ENCODE measurements around the gene NLRP1. TPM values are rescaled to one million over a fixed set of nuclear protein-coding genes. Genes with fewer than 3 reads are reported as not detected.

Gene NLRP1
- total RNA-seq, 5 donors from 2014 or later (not counting 1 experiment from before 2014, with no cell fraction given) = 233 to 317 (median 243) TPM

- WGBS (ENCODE audit: insufficient coverage) = 87% methylated on average over 3 of the region's 8 CpGs
- no peak for ATAC-seq (replicated peaks in 1 of 4)
- Mint-ChIP-seq H3K36me3 (peaks cover 53% of the 10 kb centered on the region), H3K9me3 (peaks cover 0 to 5% (median 0%) of the 10 kb centered on the region in 3 donors), H3K27ac (peak overlapping the region in 1 of 2 donors; percentile 44), H3K4me3 (no peak overlapping the region), H3K27me3 (no peaks in the 10 kb centered on the region), H3K4me1 (peaks cover 27 to 31% (median 29%) of the 10 kb centered on the region in 3 donors)
- no peak overlapping the region for H3K27ac ChIP-seq (ENCODE audit: low read length)
- CTCF ChIA-PET = no interaction called here
- H3K4me3 ChIP-seq (ENCODE audit: control insufficient read depth in 1 of 2, extremely low read depth in 1 of 2, low read length in 1 of 2) = no peak overlapping the region
- H3K9me3 ChIP-seq = no peaks in the 10 kb centered on the region
- peaks cover 5 to 20% of the 10 kb centered on the region in 2 donors for H3K36me3 ChIP-seq (ENCODE audit: control insufficient read depth in 2 of 2, extremely low read depth in 1 of 2, insufficient read depth in 1 of 2, low read length in 1 of 2)
- no peaks in the 10 kb centered on the region for H3K27me3 ChIP-seq (replicated peaks in 1 of 2; ENCODE audit: control insufficient read depth in 2 of 2, extremely low read depth in 1 of 2, insufficient read depth in 2 of 2, low read length in 1 of 2)
- no peak for DNase-seq
- POLR2A ChIA-PET = no interaction called here
- peaks cover 6 to 32% of the 10 kb centered on the region in 2 experiments for H3K4me1 ChIP-seq (ENCODE audit: control insufficient read depth in 1 of 2, extremely low read depth in 1 of 2, insufficient read depth in 2 of 2, low read length in 2 of 2)
These were observed 74.8 kb downstream of the NLRP1 start for GRCh38 chr17:5509482-5509881.

- ChIA-PET POLR2A (no interaction called here), CTCF (no interaction called here)
- Mint-ChIP-seq H3K27ac (no peak overlapping the region), H3K27me3 (no peaks in the 10 kb centered on the region), H3K9me3 (peaks cover 0 to 5% (median 0%) of the 10 kb centered on the region in 3 donors), H3K4me3 (no peak overlapping the region), H3K4me1 (peaks cover 22 to 25% (median 24%) of the 10 kb centered on the region in 3 donors), H3K36me3 (peaks cover 49% of the 10 kb centered on the region)
- Histone ChIP-seq H3K4me3 (ENCODE audit: control insufficient read depth in 1 of 2, extremely low read depth in 1 of 2, low read length in 1 of 2) (no peak overlapping the region), H3K27me3 (replicated peaks in 1 of 2; ENCODE audit: control insufficient read depth in 2 of 2, extremely low read depth in 1 of 2, insufficient read depth in 2 of 2, low read length in 1 of 2) (no peaks in the 10 kb centered on the region), H3K36me3 (ENCODE audit: control insufficient read depth in 2 of 2, extremely low read depth in 1 of 2, insufficient read depth in 1 of 2, low read length in 1 of 2) (peaks cover 5 to 19% of the 10 kb centered on the region in 2 donors), H3K9me3 (no peaks in the 10 kb centered on the region), H3K27ac (ENCODE audit: low read length) (no peak overlapping the region), H3K4me1 (ENCODE audit: control insufficient read depth in 1 of 2, extremely low read depth in 1 of 2, insufficient read depth in 2 of 2, low read length in 2 of 2) (peaks cover 5 to 25% of the 10 kb centered on the region in 2 experiments)
- DNase-seq (no peak), ATAC-seq (replicated peaks in 1 of 4) (no peak)
- 83% methylated on average over 4 of the region's 4 CpGs for WGBS (ENCODE audit: insufficient coverage)
These were observed 75.5 kb downstream of the NLRP1 start for GRCh38 chr17:5508810-5509209.

- H3K36me3 ChIP-seq (ENCODE audit: control insufficient read depth in 2 of 2, extremely low read depth in 1 of 2, insufficient read depth in 1 of 2, low read length in 1 of 2) = peaks cover 10 to 28% of the 10 kb centered on the region in 2 donors
- H3K4me3 ChIP-seq (ENCODE audit: control insufficient read depth in 1 of 2, extremely low read depth in 1 of 2, low read length in 1 of 2) = no peak overlapping the region
- H3K36me3 Mint-ChIP-seq = peaks cover 38% of the 10 kb centered on the region
- no peaks in the 10 kb centered on the region for H3K27me3 Mint-ChIP-seq
- H3K4me3 Mint-ChIP-seq = no peak overlapping the region
- H3K9me3 ChIP-seq = no peaks in the 10 kb centered on the region
- H3K27me3 ChIP-seq (replicated peaks in 1 of 2; ENCODE audit: control insufficient read depth in 2 of 2, extremely low read depth in 1 of 2, insufficient read depth in 2 of 2, low read length in 1 of 2) = no peaks in the 10 kb centered on the region
- no peak overlapping the region for H3K27ac ChIP-seq (ENCODE audit: low read length)
- CTCF ChIA-PET = interaction anchor here in 1 of 2 donors (0.6 kb wide), 1 partner anchor 82 kb away, joined by 4 read pairs; no protein-coding TSS in a partner anchor
- no peak for ATAC-seq (replicated peaks in 1 of 4)
- H3K9me3 Mint-ChIP-seq = no peaks in the 10 kb centered on the region
- POLR2A ChIA-PET = no interaction called here
- H3K27ac Mint-ChIP-seq = no peak overlapping the region
- 100% methylated on average over 1 of the region's 5 CpGs for WGBS (ENCODE audit: insufficient coverage)
- no peak for DNase-seq
- H3K4me1 Mint-ChIP-seq = peaks cover 4 to 6% (median 4%) of the 10 kb centered on the region in 3 donors
- H3K4me1 ChIP-seq (ENCODE audit: control insufficient read depth in 1 of 2, extremely low read depth in 1 of 2, insufficient read depth in 2 of 2, low read length in 2 of 2) = peaks cover 0 to 3% of the 10 kb centered on the region in 2 experiments
These were observed 78.0 kb downstream of the NLRP1 start for GRCh38 chr17:5506307-5506706.

- no peak for ATAC-seq (replicated peaks in 1 of 4)
These were observed 81.8 kb downstream of the NLRP1 start for GRCh38 chr17:5502552-5502951.

GRCh38 chr17:5501685-5502084, 82.6 kb downstream of the NLRP1 start:
- Mint-ChIP-seq H3K36me3 (peaks cover 15% of the 10 kb centered on the region), H3K27me3 (no peaks in the 10 kb centered on the region), H3K4me3 (peak overlapping the region; percentile 63 to 93 (median 69)), H3K4me1 (peaks cover 16 to 25% (median 23%) of the 10 kb centered on the region in 3 donors), H3K27ac (peak overlapping the region; percentile 79 to 85), H3K9me3 (no peaks in the 10 kb centered on the region)
- H3K9me3 ChIP-seq = no peaks in the 10 kb centered on the region
- peaks cover 2 to 21% of the 10 kb centered on the region in 2 experiments for H3K4me1 ChIP-seq (ENCODE audit: control insufficient read depth in 1 of 2, extremely low read depth in 1 of 2, insufficient read depth in 2 of 2, low read length in 2 of 2)
- ChIA-PET CTCF (interaction anchor here in 1 of 2 donors (1.2 kb wide), 1 partner anchor 9 kb away, joined by 3 read pairs; no protein-coding TSS in a partner anchor), POLR2A (interaction anchor here in 1 of 2 donors (0.7 kb wide), 1 partner anchor 997 kb away, joined by 5 read pairs; no protein-coding TSS in a partner anchor)
- H3K27ac ChIP-seq (ENCODE audit: low read length) = peak overlapping the region; percentile 59
- H3K36me3 ChIP-seq (ENCODE audit: control insufficient read depth in 2 of 2, extremely low read depth in 1 of 2, insufficient read depth in 1 of 2, low read length in 1 of 2) = peaks cover 7 to 18% of the 10 kb centered on the region in 2 donors
- 100% methylated on average over 3 of the region's 8 CpGs for WGBS (ENCODE audit: insufficient coverage)
- ATAC-seq (replicated peaks in 1 of 4) (no peak), DNase-seq (peak in 1 of 35 experiments; percentile 12)
- H3K4me3 ChIP-seq (ENCODE audit: control insufficient read depth in 1 of 2, extremely low read depth in 1 of 2, low read length in 1 of 2) = no peak overlapping the region
- H3K27me3 ChIP-seq (replicated peaks in 1 of 2; ENCODE audit: control insufficient read depth in 2 of 2, extremely low read depth in 1 of 2, insufficient read depth in 2 of 2, low read length in 1 of 2) = no peaks in the 10 kb centered on the region

More at GRCh38 chr17:5502552-5502951, 81.8 kb downstream of the NLRP1 start:
- Mint-ChIP-seq H3K4me1 (peaks cover 16 to 25% (median 23%) of the 10 kb centered on the region in 3 donors), H3K4me3 (peak overlapping the region in 2 of 3 donors; percentile 1 to 4), H3K36me3 (peaks cover 18% of the 10 kb centered on the region), H3K9me3 (no peaks in the 10 kb centered on the region), H3K27ac (peak overlapping the region; percentile 1 to 36), H3K27me3 (no peaks in the 10 kb centered on the region)
- Histone ChIP-seq H3K9me3 (no peaks in the 10 kb centered on the region), H3K27ac (ENCODE audit: low read length) (no peak overlapping the region), H3K4me1 (ENCODE audit: control insufficient read depth in 1 of 2, extremely low read depth in 1 of 2, insufficient read depth in 2 of 2, low read length in 2 of 2) (peaks cover 2 to 21% of the 10 kb centered on the region in 2 experiments), H3K4me3 (ENCODE audit: control insufficient read depth in 1 of 2, extremely low read depth in 1 of 2, low read length in 1 of 2) (no peak overlapping the region), H3K27me3 (replicated peaks in 1 of 2; ENCODE audit: control insufficient read depth in 2 of 2, extremely low read depth in 1 of 2, insufficient read depth in 2 of 2, low read length in 1 of 2) (no peaks in the 10 kb centered on the region), H3K36me3 (ENCODE audit: control insufficient read depth in 2 of 2, extremely low read depth in 1 of 2, insufficient read depth in 1 of 2, low read length in 1 of 2) (peaks cover 7 to 18% of the 10 kb centered on the region in 2 donors)
- ChIA-PET CTCF (no interaction called here), POLR2A (no interaction called here)
- WGBS (ENCODE audit: insufficient coverage) = 98% methylated on average over 4 of the region's 4 CpGs
- no peak for DNase-seq

- peak; percentile 86 to 96 (median 94) for ATAC-seq (replicated peaks in 1 of 4)
- DNase-seq = peak; percentile 44 to 88 (median 74)
- Histone ChIP-seq H3K4me3 (ENCODE audit: control insufficient read depth in 1 of 2, extremely low read depth in 1 of 2, low read length in 1 of 2) (peak overlapping the region; percentile 60 to 64), H3K9me3 (no peaks in the 10 kb centered on the region), H3K27me3 (replicated peaks in 1 of 2; ENCODE audit: control insufficient read depth in 2 of 2, extremely low read depth in 1 of 2, insufficient read depth in 2 of 2, low read length in 1 of 2) (no peaks in the 10 kb centered on the region), H3K36me3 (ENCODE audit: control insufficient read depth in 2 of 2, extremely low read depth in 1 of 2, insufficient read depth in 1 of 2, low read length in 1 of 2) (peaks cover 5 to 17% of the 10 kb centered on the region in 2 donors), H3K27ac (ENCODE audit: low read length) (peak overlapping the region; percentile 59), H3K4me1 (ENCODE audit: control insufficient read depth in 1 of 2, extremely low read depth in 1 of 2, insufficient read depth in 2 of 2, low read length in 2 of 2) (peaks cover 2 to 21% of the 10 kb centered on the region in 2 experiments)
- Mint-ChIP-seq H3K36me3 (peaks cover 14% of the 10 kb centered on the region), H3K4me1 (peaks cover 16 to 25% (median 23%) of the 10 kb centered on the region in 3 donors), H3K27me3 (no peaks in the 10 kb centered on the region), H3K4me3 (peak overlapping the region; percentile 91 to 97 (median 93)), H3K27ac (peak overlapping the region; percentile 88 to 90), H3K9me3 (no peaks in the 10 kb centered on the region)
- ChIA-PET POLR2A (interaction anchor here in 1 of 2 donors (1.5 kb wide), 1 partner anchor 14 kb away, joined by 5 read pairs; the partner anchor contains the start of genes DERL2 and MIS12), CTCF (interaction anchor here (0.6 to 1.2 kb wide), 3 partner anchors 10 to 465 kb away, joined by 3 to 4 read pairs (median 3); no protein-coding TSS in a partner anchor)
- under 1% methylated on average over 65 of the region's 67 CpGs for WGBS (ENCODE audit: insufficient coverage)
These were observed 83.5 kb downstream of the NLRP1 start for GRCh38 chr17:5500589-5501391.

Measured in T-cell (primary cell).